C4-2B (cell line): ENCODE results near the gene MAN1A2.

Experiments
- CTCF ChIP-seq: fragments of 450-650 bp; conservative IDR thresholded peaks from 2 replicates; pipeline ENCODE4 v1.5.1; 2017; ENCODE audit warnings: mild to moderate bottlenecking
- ZFX ChIP-seq: fragments of 450-650 bp; IDR thresholded peaks from 2 replicates; pipeline ENCODE4 v1.6.1; 2017

GRCh38 chr1:117398957-117399356 is 31.7 kb downstream of the MAN1A2 start:
- no peak for TF ChIP-seq CTCF
- no peak for TF ChIP-seq ZFX
